HG02759 (cell line): ENCODE measurements around the gene HBG1.
A peak's percentile ranks its signal among the peaks of the same experiment; 100 is the strongest.
"Not testable (repeated sequence)": the region's sequence is repeated elsewhere in the genome, so short reads cannot be mapped to it uniquely, and the experiment has no call there.

ENCODE experiments used
- ATAC-seq: cut with Tn5 transposase; IDR thresholded peaks from one replicate; pipeline ENCODE4 v1.9.1; 2021; ENCODE audit warnings: mild to moderate bottlenecking, moderate library complexity; ENCODE audit not compliant: unreplicated experiment

HBG1 gene

DNA sequence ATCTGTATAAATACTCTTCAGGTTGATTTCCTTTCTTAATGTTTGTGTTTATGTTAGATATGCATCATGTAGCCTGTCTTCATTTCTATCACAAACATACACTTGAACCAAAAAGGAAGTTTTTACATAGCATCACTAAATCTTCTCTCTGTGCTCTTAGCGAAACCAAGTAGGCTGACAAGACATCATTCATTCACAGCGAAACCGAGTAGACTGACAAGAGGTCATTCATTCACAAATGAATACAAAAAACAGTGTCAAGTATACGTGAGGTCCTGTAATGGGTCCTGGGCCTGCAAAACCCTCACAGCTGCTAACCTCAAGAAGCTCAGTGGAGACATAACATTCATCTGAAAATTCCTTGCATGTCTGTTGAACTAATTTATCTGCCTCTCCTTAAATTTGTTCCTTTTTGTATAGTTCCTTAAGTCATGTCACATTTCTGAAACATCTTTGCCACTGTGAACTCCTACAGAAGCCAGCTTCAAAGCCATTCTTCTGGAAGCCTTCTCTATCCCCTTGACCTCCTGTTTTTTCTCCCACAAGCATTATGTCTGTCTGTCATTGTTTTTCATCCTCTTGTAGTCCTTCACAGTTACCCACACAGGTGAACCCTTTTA is 29.9 kb upstream of the HBG1 start:
- no peak for ATAC-seq

DNA sequence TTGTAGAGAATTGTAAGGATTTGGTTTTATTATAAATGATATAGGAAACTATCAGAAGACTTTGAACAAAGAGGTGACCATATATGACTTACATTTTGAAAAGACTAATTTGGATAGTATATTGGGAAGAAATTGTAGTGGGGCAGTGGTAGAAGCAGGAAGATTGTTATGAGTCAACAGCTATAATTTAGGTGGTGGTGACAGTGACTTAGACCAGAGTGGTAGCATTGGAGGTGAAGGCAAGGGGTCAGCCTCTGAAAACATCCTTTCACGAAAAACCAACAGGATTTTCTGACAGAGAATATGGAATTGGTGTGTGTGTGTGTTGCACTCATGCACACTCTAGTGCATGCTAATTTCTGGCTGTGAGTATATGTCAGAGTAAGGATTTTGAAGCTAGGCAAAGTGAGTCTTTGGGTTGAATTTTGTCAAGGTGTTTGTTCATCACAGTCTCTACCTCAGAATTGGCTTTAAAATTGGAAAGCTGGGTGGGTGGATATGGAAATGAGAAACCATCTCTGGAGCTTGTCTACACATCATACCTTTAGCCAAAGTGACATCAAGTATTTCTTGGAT is 28.2 kb upstream of the HBG1 start:
- ATAC-seq = peak; percentile 55

DNA sequence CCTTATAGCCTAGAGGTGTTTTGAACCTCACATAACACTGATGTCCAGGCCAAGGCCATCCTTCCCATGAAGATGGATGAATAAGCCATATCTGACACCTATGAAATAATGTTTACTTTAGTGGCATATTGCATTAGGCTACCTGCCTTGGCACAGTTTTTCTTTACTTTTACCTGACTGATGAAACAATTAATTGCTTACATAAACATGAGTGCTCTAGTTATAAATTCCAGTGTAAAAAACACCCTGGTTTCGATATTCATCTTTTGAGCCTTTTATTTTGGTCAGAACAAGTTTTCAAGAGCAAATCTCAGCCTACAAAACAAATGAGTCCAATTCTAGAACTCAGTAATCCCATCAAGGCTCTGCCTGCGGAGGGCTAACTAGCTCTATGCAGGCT is 27.0 kb upstream of the HBG1 start:
- ATAC-seq = no peak

DNA sequence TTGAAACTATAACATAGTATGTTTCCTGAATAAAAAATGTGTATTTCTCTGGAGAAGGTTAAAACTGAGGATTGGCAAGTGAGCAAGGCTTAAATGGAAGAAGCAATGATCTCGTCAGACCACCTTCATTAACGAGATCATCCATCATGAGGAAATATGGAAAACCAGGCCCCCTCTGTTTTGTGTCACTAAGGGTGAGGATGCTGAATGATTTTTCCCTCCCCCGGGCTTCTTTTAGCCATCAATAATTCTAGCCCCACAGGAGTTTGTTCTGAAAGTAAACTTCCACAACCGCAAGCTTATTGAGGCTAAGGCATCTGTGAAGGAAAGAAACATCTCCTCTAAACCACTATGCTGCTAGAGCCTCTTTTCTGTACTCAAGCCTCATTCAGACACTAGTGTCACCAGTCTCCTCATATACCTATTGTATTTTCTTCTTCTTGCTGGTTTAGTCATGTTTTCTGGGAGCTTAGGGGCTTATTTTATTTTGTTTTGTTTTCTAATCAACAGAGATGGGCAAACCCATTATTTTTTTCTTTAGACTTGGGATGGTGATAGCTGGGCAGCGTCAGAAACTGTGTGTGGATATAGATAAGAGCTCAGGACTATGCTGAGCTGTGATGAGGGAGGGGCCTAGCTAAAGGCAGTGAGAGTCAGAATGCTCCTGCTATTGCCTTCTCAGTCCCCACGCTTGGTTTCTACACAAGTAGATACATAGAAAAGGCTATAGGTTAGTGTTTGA is 25.9 kb upstream of the HBG1 start:
- no peak for ATAC-seq

DNA sequence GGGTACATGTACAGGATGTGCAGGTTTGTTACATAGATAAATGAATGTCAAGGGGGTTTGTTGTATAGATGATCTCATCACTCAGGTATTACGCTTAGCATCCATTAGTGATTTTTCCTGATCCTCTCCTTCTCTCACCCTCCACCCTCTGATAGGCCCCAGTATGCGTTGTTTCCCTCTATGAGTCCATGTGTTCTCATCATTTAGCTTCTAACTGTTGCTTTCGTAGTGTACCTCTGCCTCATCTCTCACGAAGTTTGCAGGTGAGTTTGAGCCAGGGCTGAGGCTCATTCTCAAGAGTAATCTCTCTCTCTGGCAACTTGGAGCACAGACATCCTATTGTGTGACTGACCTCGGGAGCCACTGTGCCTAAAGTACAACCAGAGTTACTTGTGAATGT is 24.7 kb upstream of the HBG1 start:
- ATAC-seq = no peak

DNA sequence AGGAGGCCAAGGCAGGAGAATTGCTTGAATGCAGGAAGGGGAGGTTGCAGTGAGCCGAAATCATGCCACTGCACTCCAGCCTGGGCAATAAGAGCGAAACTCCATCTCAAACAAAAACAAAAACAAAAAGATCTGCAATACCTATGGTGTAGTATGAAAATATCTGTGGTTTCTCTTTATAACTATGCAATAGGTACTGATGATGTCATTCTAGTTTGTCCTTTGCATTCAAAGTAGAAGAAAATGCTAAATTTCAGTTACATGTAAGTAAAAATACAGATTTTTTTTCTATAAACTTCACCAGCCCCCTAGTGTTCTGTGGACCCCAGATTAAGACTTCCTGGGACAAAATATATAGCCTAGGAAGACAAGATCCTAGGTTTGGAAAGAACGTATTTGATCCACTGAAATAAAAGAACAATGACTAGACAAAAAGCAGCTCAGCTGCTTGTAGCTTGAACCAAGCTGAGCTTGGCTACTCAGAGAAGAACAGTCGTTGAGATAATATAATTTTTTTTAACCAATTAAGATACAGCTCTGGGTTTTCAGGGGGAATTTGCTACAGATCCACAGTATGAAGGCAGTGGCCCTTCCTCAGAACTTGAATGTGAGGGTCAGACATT is 22.8 kb upstream of the HBG1 start:
- ATAC-seq = no peak

DNA sequence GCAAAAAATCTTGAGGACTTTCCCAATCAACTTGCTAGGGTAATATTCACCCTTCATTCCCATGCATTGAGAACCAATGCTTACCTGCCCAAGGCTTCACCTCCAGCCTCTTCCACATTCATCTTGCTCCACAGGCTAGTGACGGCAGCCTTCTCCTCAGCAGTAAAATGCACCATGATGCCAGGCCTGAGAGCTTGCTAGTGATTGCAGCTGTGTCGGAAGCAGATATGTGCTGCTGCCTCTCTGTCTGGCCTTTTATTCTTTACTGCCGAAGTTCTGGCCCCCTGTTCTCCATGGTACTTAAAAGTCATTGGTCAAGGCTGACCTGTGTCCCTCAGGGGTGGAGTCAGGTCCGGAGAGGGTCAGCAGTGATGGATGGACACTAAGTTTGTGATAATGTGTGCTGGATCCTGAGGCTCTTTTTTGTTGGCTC is 20.1 kb upstream of the HBG1 start, which contains the start of gene HBE1:
TSS of gene HBE1 (minus strand) at position 231 of the 433 bp plus-strand sequence. CDS start at position 176, 55 bp downstream.
- ATAC-seq = no peak

DNA sequence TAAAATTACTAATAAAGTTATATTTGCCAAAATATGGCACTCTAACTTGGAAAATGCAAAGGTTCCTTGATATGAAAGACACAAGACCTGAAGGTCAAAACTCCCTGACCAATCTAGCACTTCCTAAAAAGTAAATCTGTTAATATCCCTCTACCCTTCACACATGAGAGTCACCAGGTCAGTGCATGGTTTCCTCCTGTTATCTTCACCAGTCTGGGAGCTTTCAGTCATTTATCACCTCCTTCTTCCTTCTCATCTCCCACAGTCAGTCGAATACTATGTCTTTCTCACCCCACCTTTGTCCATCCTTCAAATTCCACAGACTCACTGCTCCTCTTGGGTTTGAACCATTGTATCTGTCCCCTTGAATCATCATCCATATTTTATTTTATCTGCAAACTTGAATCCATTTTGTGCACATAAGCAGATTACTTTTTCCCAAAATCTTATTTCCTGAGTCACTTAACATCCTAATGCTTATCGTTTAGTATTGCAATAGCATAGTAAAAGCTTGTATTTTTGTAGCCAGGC is 17.4 kb upstream of the HBG1 start:
- no peak for ATAC-seq

DNA sequence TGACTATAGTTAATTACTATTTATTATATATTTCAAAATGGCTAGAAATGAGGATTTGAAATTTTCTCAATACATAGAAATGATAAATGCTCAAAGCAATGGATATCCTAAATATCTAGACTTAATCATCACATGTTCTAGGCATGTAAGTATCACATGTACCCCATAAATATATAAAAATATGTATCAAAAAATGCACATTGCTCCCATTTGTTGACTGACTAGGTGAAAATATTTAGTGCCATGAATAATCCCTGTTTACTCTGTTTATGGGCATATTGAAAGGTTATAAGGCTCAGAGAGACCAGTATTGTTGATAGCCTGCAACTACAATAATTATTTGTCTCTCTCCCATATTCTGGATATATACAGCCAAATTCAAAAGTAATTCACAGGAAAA is 17.0 kb upstream of the HBG1 start:
- no peak for ATAC-seq

DNA sequence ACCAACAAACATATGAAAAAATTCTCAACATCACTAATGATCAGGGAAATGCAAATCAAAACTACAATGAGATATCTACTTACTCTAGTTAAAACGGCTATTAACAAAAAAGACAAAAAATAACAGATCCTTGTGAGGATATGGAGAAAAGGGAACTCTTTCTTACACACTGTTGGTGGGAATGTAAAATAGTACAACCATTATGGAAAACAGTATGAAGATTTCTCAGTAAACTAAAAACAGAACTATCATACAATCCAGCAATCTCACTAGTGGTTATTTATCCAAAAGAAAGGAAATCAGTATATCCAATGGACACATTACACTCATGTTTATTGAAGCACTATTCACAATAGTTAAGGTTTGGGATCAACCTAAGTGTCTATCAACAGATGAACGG is 16.2 kb upstream of the HBG1 start:
- no peak for ATAC-seq

DNA sequence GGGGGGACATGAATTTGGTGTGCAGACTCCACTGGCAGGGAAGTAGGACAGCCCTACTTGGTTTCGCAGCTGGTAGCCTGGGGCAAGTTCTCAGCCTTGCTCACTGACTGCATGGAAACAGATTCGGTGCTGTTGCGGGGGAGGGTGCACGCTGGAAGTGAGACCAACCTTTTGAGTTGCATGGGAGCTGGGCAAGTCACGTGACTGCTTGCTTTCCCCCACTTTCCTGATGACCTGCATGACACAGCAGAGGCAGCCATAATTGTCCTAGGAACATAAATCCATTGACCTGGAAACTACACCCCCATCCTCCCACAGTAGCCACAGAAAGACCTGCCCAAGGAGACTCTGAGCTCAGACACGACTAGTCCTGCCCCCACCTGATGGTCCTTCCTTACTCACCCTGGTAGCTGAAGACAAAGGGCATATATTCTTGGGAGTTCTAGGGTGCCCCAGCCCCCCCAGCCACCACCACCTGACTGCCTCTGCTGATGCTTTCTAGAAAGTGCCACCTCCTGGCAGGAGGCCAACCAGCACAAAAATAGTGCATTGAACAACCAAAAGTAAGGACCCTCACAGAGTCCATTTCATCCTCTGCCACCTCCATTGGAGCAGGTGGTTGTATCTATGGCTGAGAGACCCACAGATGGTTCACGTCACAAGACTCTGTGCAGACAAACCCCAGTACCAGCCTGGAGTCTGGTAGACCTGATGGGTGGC is 9.0 kb upstream of the HBG1 start:
- ATAC-seq = no peak

DNA sequence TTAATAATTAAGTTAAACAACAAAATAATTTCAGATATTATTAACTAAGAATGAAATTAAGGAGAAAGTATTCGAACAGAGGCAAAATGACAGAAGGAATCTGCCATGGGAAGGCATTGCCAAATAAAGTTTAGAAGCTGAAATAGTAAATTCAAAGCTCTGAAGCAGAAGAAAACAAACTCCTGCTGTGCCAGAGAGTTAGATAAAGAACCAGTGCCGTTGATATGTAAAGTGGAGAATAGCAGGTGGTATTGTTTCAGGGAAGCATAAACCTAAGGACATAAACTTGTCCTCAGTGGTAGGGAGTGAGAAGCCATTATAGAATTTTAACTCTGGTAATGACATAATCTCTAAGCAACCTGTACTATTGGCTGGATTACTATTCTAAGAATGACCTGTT is 7.6 kb upstream of the HBG1 start:
- no peak for ATAC-seq

DNA sequence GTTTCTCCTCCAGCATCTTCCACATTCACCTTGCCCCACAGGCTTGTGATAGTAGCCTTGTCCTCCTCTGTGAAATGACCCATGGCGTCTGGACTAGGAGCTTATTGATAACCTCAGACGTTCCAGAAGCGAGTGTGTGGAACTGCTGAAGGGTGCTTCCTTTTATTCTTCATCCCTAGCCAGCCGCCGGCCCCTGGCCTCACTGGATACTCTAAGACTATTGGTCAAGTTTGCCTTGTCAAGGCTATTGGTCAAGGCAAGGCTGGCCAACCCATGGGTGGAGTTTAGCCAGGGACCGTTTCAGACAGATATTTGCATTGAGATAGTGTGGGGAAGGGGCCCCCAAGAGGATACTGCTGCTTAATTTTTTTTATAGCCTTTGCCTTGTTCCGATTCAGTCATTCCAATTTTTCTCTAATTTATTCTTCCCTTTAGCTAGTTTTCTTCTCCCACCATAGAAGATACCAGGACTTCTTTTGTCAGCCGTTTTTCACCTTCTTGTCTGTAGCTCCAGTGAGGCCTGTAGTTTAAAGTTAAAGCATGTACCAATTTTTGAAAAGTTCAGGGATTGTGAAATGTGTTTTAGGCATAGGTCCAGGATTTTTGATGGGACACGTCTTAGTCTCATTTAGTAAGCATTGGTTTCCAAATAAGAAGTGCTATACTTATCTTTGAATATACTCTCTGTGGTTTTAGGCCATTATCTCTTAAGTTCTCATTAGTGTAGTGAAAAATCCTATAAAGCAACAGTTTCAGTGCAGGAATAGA is 5.2 kb upstream of the HBG1 start, which contains the start of gene HBG2:
TSS of gene HBG2 (minus strand) at position 136 of the 768 bp plus-strand sequence. CDS start at position 83, 53 bp downstream.
- not testable (repeated sequence) for ATAC-seq

DNA sequence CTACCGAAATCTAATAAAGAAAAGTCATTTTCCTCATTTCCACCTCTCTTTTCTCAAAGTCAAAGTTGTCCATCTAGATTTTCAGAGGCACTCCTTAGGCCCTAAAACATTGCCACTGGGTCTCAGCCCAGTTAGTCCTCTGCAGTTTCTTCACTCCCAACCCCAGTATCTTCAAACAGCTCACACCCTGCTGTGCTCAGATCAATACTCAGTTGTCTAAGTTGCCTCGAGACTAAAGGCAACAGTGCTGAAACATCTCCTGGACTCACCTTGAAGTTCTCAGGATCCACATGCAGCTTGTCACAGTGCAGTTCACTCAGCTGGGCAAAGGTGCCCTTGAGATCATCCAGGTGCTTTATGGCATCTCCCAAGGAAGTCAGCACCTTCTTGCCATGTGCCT is 4.4 kb upstream of the HBG1 start:
- ATAC-seq = not testable (repeated sequence)

DNA sequence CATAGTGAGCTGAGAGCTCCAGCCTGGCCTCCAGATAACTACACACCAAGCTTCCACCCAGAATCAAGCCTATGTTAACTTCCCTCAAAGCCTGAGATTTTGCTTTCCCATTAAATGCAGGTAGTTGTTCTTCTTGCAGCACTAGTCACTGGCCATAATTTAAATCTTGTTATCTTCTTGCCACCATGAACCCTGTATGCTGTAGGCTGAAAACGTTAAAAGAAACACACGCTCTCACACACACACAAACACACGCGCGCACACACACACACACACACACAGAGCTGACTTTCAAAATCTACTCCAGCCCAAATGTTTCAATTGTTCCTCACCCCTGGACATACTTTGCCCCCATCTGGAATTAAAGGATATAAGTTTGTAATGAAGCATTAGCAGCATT is 3.8 kb upstream of the HBG1 start:
- not testable (repeated sequence) for ATAC-seq

DNA sequence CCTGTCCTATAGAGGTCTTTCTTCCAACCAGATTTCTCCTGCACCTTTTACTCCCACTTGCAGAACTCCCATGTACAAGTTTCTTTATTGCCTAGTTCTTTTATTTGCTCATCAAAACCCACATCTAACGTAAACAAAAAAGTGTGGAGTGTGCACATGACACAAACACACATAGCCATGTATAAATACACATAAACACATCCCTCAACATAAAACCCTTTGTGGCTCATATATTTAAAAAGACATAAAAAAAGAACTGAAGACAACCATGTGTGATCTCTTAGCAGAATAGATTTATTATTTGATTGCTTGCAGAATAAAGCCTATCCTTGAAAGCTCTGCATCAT is 3.2 kb upstream of the HBG1 start:
- no peak for ATAC-seq

DNA sequence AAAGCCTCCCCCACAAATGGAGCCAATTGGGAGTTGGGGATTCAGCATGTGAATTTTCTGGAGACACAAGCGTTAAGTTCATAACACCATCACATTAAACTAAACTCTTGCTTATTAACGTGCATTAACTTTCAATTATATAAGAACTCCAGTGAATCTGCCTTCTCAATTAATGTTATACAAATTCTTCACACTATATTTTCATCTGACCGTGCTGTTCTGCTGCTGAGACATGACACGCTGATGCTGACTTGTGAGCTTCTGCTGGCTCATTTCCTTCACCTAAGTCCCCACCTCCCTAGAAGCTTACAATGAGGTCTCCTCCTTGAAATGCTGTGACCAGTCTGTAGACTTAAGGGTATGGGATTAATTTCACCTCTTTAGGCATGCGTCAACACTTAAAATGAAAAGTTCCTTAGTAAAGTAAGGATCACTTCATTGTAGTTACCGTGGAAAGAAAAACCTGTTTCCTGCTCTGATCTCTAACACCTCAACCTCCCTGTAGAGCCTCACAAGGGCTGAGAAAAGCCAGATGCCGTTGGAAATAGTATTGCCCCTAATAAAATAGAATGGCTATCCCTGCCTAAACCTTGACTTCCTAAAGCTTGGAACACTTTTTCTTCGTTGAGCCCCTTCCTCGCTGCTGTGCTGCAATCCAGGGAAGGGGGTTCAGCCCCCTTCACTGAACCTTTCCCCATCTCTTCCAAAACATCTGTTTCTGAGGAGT is 2.7 kb upstream of the HBG1 start:
- ATAC-seq = no peak

DNA sequence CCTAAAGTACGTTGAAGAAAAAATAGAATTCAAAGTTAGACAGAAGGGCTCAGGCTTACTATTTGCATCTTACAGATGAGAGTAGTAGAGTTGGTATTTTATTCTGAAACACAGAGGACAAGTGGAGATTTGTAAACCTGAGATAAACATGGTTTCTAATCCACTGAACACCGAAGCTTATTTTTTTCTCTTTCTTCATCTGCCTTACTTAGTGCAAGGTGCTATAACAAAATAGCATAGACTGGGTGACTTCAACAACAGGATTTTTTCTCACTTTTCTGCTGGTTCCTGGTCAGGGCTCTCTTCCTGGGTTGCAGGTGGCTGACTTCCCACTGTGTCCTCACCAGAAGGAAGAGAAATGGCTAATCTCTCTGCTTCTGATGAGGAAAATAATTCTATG is 2.1 kb upstream of the HBG1 start:
- no peak for ATAC-seq

DNA sequence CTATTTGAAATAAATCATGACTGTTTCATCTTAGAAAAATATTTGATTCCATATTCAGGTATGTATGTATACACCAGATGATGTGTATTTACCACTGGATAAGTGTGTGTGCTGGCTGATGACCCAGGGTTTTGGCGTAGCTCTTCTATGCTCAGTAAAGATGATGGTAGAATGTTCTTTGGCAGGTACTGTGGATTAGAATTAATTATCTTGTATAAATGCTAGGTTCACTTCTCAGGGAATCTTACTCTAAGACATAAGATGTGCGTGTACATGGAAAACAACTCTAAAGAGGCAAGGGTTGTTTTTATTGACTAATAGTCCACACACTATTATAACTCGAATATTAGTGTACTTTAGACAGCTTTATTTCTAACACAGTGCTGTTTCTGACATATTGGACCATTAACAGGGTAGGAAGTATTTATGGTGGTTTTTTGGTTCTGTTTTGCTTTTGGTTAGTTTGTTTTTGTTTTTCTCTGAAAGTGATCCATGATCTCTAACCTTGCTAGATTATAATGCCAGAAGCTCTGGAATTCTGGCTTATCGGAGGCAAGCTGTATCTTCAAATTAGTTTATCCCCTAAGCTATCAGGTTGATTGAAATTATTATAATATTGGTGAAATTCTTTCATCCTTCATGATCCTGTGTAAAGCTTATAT is 1.0 kb upstream of the HBG1 start:
- no peak for ATAC-seq
